Measurements from ENCODE around the gene DLGAP1.

The DLGAP1 gene

GRCh38 chr18:3982541-3982940 is 472.6 kb downstream of the DLGAP1 start:
- DNase-seq = no peak

DNA sequence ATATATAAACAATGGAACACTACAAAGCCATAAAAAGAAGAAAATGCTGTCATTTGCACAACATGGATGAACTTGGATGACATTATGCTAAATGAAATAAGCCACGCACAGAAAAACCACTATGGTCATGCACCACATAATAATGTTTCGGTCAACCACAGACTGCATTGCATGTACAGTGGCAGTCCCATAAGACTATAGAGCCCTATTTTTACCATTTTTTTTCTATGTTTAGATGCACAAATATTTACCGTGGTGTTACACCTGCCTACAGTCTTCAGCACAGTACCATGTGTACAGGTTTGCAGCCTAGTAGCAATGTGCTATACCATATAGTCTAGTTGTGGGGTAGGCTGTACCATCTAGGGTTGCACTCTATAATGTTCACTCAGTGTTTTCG is 476.1 kb downstream of the DLGAP1 start:
- no peak for DNase-seq

DNA sequence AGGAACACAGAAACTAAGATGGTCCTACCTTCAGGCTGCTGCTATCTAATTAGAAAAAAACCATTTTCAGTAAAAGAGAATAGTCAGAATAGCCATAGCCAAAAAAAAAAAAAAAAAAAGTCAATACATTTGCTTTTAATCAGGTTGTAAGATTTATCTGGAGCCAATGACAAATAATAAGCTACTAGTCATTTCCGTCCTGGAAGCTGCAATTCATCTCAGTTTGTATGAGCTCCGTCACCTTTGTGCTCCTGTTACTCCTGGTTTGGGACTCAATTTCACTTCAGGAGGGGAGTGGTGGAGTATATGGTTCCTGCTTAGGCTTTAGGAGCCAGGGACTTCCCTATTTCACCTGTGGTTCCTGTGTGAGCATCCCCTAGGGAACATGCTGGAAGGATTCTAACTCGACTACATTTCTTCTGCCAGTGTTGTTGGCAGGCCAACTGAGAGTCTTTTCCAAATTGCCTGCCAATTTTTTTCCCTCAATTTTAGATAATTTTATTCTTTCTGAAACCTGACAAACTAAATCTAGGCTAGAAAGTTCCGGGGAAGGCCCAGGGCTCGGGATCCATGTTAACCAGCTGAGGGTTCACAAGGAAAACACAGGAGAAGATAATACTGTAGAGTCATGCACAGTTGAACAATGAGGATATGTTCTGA is 481.8 kb downstream of the DLGAP1 start:
- no peak for DNase-seq

- DNase-seq = no peak
Observed at GRCh38 chr18:3972291-3972930, 482.7 kb downstream of the DLGAP1 start.

- DNase-seq = no peak
Observed at GRCh38 chr18:3970929-3971328, 484.2 kb downstream of the DLGAP1 start.

GRCh38 chr18:3967359-3968180 is 487.5 kb downstream of the DLGAP1 start:
- no peak for DNase-seq

GRCh38 chr18:3966642-3967358 is 488.3 kb downstream of the DLGAP1 start:
- no peak for DNase-seq

GRCh38 chr18:3966246-3966641 is 488.9 kb downstream of the DLGAP1 start:
- DNase-seq = no peak

DNA sequence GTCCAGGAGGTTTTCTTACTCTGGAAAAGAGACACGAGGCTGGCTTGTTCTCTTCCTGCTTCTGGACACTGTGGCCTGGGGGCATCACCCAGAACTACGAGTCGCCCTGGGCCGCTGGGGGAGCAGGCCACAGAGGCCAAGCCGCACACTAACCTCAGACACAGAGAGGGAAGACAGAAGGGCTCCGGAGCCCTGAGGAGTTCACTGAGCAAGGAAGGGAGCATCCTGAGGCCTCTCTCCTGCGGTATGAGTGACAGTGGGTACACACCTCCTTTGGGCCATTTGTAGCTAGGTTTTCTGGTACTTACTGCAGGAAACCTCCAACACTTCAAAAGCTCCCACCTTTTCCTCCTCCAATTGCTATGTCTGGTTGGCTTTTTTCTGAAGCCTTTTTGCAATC is 494.1 kb downstream of the DLGAP1 start:
- DNase-seq = no peak

DNA sequence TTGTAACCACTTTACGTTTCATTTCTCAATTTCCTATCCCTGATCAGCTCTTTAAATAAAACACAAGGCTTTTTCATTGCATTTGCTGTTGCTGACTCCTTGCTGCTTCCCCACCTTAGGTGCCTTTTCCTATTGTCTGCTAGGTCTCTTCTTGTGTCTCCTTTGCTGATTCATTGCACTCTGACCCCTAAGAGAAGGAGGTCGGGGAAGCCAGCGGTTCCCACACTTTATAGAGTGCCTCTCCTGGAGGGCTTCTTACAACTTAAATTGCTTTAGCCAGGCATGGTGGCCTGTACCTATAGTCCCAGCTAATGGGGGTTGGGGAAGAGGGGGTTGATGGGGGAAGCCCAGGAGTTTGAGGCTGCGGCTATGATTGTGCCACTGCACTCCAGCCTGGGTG is 495.0 kb downstream of the DLGAP1 start:
- no peak for DNase-seq

DNA sequence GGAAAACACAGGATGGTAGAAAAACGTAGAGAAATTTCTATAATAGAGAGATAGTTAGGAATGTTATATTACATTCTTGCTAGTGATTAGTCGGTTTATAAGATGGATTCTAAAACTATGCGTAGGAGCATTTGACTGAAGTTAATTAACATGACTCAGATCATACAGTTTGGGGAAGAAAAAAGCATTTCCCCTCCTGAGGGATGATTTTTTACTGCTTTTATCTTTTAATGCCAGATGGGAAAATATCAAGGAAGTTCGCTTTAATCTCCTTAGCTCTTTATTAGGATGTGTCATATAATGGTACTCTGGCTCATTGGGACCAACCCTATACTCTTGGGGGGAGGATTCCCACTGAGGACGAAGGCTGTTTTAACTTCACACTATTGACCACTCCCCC is 503.1 kb downstream of the DLGAP1 start:
- no peak for DNase-seq

DNA sequence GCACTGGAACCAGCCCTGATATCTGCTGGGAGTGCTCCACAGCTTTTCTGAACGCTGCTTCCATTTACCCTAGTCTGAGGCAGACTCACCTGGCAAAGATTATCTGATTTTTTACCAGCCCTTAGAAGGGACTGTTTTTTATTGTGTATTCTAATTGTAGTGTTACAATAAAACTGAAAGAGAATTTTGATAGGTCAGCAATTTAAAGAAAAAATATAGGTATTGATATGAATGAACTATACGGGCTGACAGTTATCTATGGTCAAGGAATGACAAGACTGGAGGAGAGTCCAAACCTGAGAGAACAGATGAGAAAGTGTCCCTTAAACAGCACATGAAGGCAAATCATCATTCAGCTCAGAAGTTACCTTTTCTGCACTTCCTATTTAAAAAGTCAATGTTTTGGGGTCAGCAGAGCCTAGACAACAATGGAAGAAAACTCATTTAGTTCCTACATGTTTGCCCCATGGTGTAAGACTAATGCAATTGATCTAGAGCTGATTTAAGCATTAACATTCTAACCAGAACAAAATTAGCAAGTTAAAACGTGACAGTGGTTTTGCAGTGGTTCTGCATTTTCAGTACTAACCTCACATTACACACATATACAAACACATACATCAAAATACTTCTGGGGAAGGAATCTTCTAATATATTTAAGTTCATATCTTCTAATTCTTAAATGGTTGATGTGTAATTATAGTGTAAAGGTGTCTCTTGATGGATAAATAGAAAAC is 504.3 kb downstream of the DLGAP1 start:
- no peak for DNase-seq

GRCh38 chr18:3948958-3949357 is 506.1 kb downstream of the DLGAP1 start:
- no peak for DNase-seq

DNA sequence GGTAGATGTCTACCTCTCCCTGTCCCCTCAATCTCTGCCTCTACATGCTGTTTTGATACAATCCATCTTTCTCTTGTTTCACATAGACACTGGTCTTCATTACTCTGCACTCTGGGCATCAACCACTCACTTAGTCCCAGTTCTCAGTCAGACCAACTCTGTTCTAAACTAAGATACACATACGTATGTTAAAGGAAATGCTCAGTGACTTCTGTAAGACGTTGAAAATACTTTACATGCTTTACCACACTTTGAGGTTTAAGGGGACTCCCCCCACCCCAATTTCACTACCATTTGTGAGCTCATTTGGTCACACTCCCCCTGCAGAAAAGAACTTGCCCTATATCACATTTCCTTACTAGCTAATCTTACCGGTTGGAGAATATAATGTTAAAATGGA is 507.7 kb downstream of the DLGAP1 start:
- DNase-seq = no peak

- no peak for DNase-seq
Observed at GRCh38 chr18:3935305-3935704, 519.8 kb downstream of the DLGAP1 start.

DNA sequence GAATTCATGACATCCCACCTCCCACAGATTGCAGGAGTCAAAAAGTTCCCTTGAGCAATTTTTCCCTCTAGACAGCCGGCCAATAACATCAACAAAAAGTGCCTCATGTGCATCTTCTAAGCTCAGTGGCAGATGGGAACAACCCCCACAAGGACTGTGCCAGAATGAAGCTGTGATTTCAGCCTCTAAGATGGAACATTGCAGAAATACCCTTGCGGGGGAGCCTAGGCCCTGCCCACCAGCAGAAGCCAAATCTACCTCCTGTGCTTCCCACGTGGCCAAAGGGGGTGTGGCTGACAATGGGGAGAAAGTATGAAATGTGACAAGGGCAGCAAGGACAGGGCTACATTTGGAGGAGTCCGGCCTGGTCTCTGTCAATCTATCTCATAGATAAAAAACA is 522.8 kb downstream of the DLGAP1 start:
- no peak for DNase-seq

GRCh38 chr18:3931542-3932112 is 523.5 kb downstream of the DLGAP1 start:
- DNase-seq = no peak

DNA sequence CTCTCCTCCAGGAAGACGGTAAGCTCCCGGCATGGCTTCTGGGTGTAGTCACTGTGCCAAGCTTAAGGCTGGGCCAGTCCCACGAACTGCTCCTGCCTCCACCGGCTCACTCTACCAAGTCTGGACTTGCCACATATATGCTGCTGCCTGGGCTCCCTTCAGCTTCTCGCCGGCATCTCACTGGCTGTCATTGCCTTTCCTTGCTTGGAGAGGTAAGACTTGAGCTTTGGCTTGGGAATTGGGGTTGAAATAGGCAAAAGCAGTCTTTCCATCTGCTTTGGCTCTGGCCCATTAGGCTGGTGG is 524.1 kb downstream of the DLGAP1 start:
- no peak for DNase-seq

GRCh38 chr18:3930126-3931012 is 524.7 kb downstream of the DLGAP1 start:
- no peak for DNase-seq

GRCh38 chr18:3924455-3924854 is 530.7 kb downstream of the DLGAP1 start:
- no peak for DNase-seq

DNA sequence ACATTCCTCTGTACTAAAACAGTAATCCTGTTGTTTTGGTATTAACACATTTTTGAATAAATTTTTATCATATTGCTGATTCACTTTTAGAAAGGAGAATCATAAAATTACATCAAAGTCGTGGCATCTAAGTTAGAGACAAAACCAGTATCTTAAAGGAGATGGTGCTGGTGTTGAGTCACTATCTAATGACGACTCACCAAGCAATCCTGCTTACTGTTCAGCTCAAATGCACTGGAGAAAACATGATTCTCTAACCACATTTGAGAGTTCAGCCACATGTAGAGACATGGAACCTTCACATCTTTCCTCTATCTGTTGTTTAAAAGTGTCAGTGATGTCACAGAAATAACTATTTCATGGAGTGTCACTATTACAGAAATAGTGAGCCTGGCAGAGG is 531.4 kb downstream of the DLGAP1 start:
- DNase-seq = no peak

DNA sequence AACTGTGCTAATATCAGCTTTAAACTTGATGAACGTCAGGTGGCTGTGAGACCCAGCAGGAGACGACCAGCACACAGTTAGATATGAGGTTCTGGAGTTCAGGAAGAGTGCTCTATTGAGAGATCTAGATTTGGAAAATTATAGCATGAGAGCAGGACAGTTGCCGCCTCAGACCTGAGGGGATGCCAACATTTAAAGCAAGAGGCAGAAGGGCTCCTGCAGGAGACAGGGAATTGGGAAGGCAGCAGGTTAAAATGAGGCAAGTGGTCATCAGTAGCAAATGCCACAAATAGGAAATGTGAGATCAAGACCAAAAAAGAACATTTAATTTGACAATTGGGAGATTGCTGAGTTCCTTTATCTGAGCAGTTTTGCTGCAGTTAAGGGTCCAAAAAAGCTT is 533.3 kb downstream of the DLGAP1 start:
- no peak for DNase-seq
